IMR-90 (cell line): Measurements from ENCODE around the gene COPS7A. TPM values are rescaled to one million over a fixed set of nuclear protein-coding genes. Genes with fewer than 3 reads are reported as not detected.
"Not testable (repeated sequence)": the region's sequence is repeated elsewhere in the genome, so short reads cannot be mapped to it uniquely, and the experiment has no call there.

Experiments used
- ATAC-seq: fragments of 200-7000 bp; cut with Tn5 transposase; 2 replicates; pipeline ENCODE4 v1.9.1; 2020; ENCODE audit warnings: low read depth, mild to moderate bottlenecking, moderate library complexity
- BruUV-seq: library from RNA; stranded (reverse); fragments of 400-500 nt; replicated peaks from 2 replicates; lab custom pipeline; 2021; lab: Mats Ljungman, UMichigan
- CTCF ChIA-PET: fragments of 300-600 bp; formaldehyde crosslinking; extraction: SDS; loops from one replicate; lab custom pipeline; 2021; ENCODE audit warnings: antibody characterized with exemption; lab: Yijun Ruan, JAX
- POLR2A ChIA-PET: fragments of 300-600 bp; sonication (Branson Sonifier 250); formaldehyde crosslinking; loops from one replicate; lab custom pipeline; 2022; ENCODE audit warnings: antibody characterized with exemption; ENCODE audit not compliant: unreplicated experiment; lab: Charles Lee
- DNase-seq: peaks from one replicate; pipeline ENCODE4 v3.0.0; 2013
- H2AFZ ChIP-seq: replicated peaks from 2 replicates; pipeline ENCODE3; 2013; ENCODE audit warnings: low read length, mild to moderate bottlenecking; ENCODE audit not compliant: poor library complexity
- H2AK5ac ChIP-seq: 2 replicates; pipeline ENCODE4 v1.6.1; 2013; ENCODE audit warnings: low read depth, low read length, inconsistent platforms
- H2AK9ac ChIP-seq: replicated peaks from 2 replicates; pipeline ENCODE3; 2013; ENCODE audit warnings: mild to moderate bottlenecking, low read depth, low read length, moderate library complexity; ENCODE audit not compliant: poor library complexity
- H2BK120ac ChIP-seq: 2 replicates; pipeline ENCODE4 v1.6.1; 2013; ENCODE audit warnings: low read depth, low read length, inconsistent platforms
- H2BK15ac ChIP-seq: 3 replicates; pipeline ENCODE4 v1.6.1; 2013; ENCODE audit warnings: low read depth, low read length, inconsistent platforms
- H2BK20ac ChIP-seq: 2 replicates; pipeline ENCODE4 v1.6.1; 2013; ENCODE audit warnings: low read depth, mild to moderate bottlenecking, inconsistent platforms, low read length, moderate library complexity
- H2BK5ac ChIP-seq: 2 replicates; pipeline ENCODE4 v1.6.1; 2013; ENCODE audit warnings: mild to moderate bottlenecking, low read depth, low read length, inconsistent platforms; ENCODE audit not compliant: poor library complexity, severe bottlenecking
- H3K14ac ChIP-seq: replicated peaks from 2 replicates; pipeline ENCODE4 v1.6.1; 2013; ENCODE audit warnings: low read depth, low read length, inconsistent platforms
- H3K18ac ChIP-seq: 2 replicates; pipeline ENCODE4 v1.6.1; 2013; ENCODE audit warnings: low read depth, low read length, control low read depth
- H3K23ac ChIP-seq: 2 replicates; pipeline ENCODE4 v1.6.1; 2013; ENCODE audit warnings: low read depth, low read length, inconsistent platforms
- H3K27ac ChIP-seq: 2 replicates; pipeline ENCODE4 v1.5.1; 2013; ENCODE audit warnings: mild to moderate bottlenecking, control low read depth, low read length; ENCODE audit not compliant: insufficient read depth
- H3K27me3 ChIP-seq: 2 replicates; pipeline ENCODE4 v1.6.1; 2013; ENCODE audit warnings: low read length; ENCODE audit not compliant: control insufficient read depth, insufficient read depth
- H3K36me3 ChIP-seq: 2 replicates; pipeline ENCODE4 v1.6.1; 2013; ENCODE audit warnings: low read length, mixed read lengths; ENCODE audit not compliant: control insufficient read depth, insufficient read depth
- H3K4ac ChIP-seq: 2 replicates; pipeline ENCODE4 v1.6.1; 2013; ENCODE audit warnings: low read depth, low read length, inconsistent platforms
- H3K4me1 ChIP-seq: 2 replicates; pipeline ENCODE4 v1.6.1; 2013; ENCODE audit warnings: low read length, mixed read lengths; ENCODE audit not compliant: control insufficient read depth, insufficient read depth
- H3K4me2 ChIP-seq: 2 replicates; pipeline ENCODE4 v1.6.1; 2013; ENCODE audit warnings: low read depth, mild to moderate bottlenecking, control low read depth, low read length, moderate library complexity
- H3K4me3 ChIP-seq: 2 replicates; pipeline ENCODE4 v1.5.1; 2013; ENCODE audit warnings: low read depth, mild to moderate bottlenecking, control low read depth, low read length, moderate library complexity; ENCODE audit not compliant: insufficient read depth
- H3K56ac ChIP-seq: 2 replicates; pipeline ENCODE4 v1.6.1; 2013; ENCODE audit warnings: low read length, inconsistent platforms; ENCODE audit not compliant: insufficient read depth; ENCODE audit errors: extremely low read depth
- H3K79me1 ChIP-seq, 2 experiments: 2 replicates each; pipeline ENCODE4 v1.6.1; 2013; ENCODE audit warnings: low read length in 2 of 2, inconsistent platforms in 1 of 2, low read depth in 1 of 2
- H3K9ac ChIP-seq: 2 replicates; pipeline ENCODE4 v1.6.1; 2013; ENCODE audit warnings: low read depth, low read length, control low read depth
- H3K9me1 ChIP-seq: 2 replicates; pipeline ENCODE4 v1.6.1; 2013; ENCODE audit warnings: low read length, inconsistent platforms; ENCODE audit not compliant: insufficient read depth
- H3K9me3 ChIP-seq: 2 replicates; pipeline ENCODE4 v1.6.1; 2013; ENCODE audit warnings: low read length; ENCODE audit not compliant: control insufficient read depth, insufficient read depth
- H4K20me1 ChIP-seq: 2 replicates; pipeline ENCODE4 v1.6.1; 2013; ENCODE audit warnings: low read length, inconsistent platforms; ENCODE audit not compliant: insufficient read depth
- H4K5ac ChIP-seq: 2 replicates; pipeline ENCODE4 v1.6.1; 2013; ENCODE audit warnings: mild to moderate bottlenecking, low read depth, low read length, control low read depth
- H4K8ac ChIP-seq, 2 experiments: 2 replicates each; pipeline ENCODE4 v1.6.1; 2013; ENCODE audit warnings: low read depth in 2 of 2, low read length in 2 of 2, control low read depth in 1 of 2, inconsistent platforms in 1 of 2
- H4K91ac ChIP-seq: 2 replicates; pipeline ENCODE4 v1.6.1; 2013; ENCODE audit warnings: low read depth, low read length, inconsistent platforms; ENCODE audit not compliant: insufficient read depth
- CEBPB ChIP-seq: IDR thresholded peaks from 2 replicates; pipeline ENCODE4 v1.6.1; 2012; ENCODE audit warnings: low read depth, low read length, improper control_type of control experiment
- FOS ChIP-seq: fragments of 150-350 bp; IDR thresholded peaks from 2 replicates; pipeline ENCODE4 v1.6.1; 2016; ENCODE audit warnings: low read depth, low read length
- NFE2L2 ChIP-seq: fragments of 150-350 bp; IDR thresholded peaks from 2 replicates; pipeline ENCODE4 v1.6.1; 2016; ENCODE audit warnings: low read depth, mild to moderate bottlenecking, low read length
- POLR2A ChIP-seq: IDR thresholded peaks from 2 replicates; pipeline ENCODE4 v1.6.1; 2012; ENCODE audit warnings: mild to moderate bottlenecking, low read depth, low read length
- RFX5 ChIP-seq: IDR thresholded peaks from 2 replicates; pipeline ENCODE4 v1.8.0; 2012; ENCODE audit warnings: low read depth, mild to moderate bottlenecking, low read length, moderate library complexity
- WGBS, 2 experiments: methylation state at CpG; one replicate each; pipeline versions ENCODE4 v1.1.5 to v1.1.7; 2013; ENCODE audit warnings: missing lambda C conversion rate in 2 of 2; ENCODE audit not compliant: insufficient read length in 1 of 2; ENCODE audit errors: extremely low coverage in 2 of 2; 5-methylcytosine and 5-hydroxymethylcytosine counted together
- dilution Hi-C: fragments of 300-500 bp; cut with HindIII; formaldehyde crosslinking; loops from one replicate; pipeline ENCODE4 v1.14.3; 2018; ENCODE audit warnings: low sequenced_read_pairs; ENCODE audit not compliant: unreplicated experiment
- in situ Hi-C: fragments of 300-500 bp; cut with MboI; formaldehyde crosslinking; loops from 3 replicates; pipeline ENCODE4 v1.14.3; 2019; ENCODE audit warnings: low sequenced_read_pairs, inconsistent platforms, mixed read lengths
- intact Hi-C: fragments of 100-400 bp; cut with micrococcal nuclease; formaldehyde crosslinking; loops from 2 replicates; pipeline ENCODE4 v1.10.0; 2022
- polyA plus RNA-seq, 3 experiments: library from polyadenylated mRNA; depleted of rRNA; stranded (reverse); fragments of >200 nt; gene quantifications; 2 replicates each; pipeline ENCODE4 v1.2.3, GENCODE V29; 2012; ENCODE audit warnings: low replicate concordance in 1 of 3
- total RNA-seq: library from RNA; depleted of rRNA; stranded (reverse); fragments of >200 nt; gene quantifications from 2 replicates; pipeline ENCODE4 v1.2.3, GENCODE V29; 2012
- TF ChIP-seq, protein P1 (sequence below): conservative IDR thresholded peaks from 2 replicates; pipeline ENCODE4 v1.5.1; 2012; ENCODE audit warnings: mild to moderate bottlenecking, low read depth, low read length, improper control_type of control experiment
- TF ChIP-seq, protein P2 (sequence below): fragments of 150-350 bp; IDR thresholded peaks from 2 replicates; pipeline ENCODE4 v1.6.1; 2016; ENCODE audit warnings: low read depth, mild to moderate bottlenecking, low read length, moderate library complexity, borderline replicate concordance

COPS7A gene
- total and polyA plus RNA-seq, 2 of the 4 experiments (the other 2 are of a cell fraction): 58.8 to 135 TPM

DNA sequence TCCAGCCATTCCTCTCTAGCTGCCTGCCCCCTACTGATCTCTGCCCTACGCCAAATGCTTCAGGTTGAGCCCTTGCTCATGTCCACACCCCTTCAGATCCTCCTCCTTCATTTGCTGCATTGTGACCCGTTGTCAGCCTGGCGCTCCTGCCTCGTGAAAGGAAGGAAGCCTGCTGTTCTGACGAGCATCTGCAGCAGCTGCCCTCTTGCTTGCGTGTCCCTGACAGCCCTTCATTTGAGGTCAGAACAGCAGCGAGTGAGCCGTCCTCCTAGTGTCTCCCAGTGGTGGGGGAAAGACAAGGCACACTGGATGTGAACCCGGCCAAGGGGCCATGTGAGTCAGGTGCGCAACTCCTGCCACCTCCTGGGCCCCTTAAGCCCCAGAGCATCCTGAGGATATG lies 20.2 kb upstream of the COPS7A start:
- ChIA-PET POLR2A (interaction anchor here (0.5 kb wide), 1 partner anchor 170 kb away, joined by 7 read pairs; the partner anchor contains the start of gene GAPDH), CTCF (no interaction called here)
- no peak overlapping the region for H3K9ac ChIP-seq
- peaks cover 10 to 11% of the 10 kb centered on the region in 2 experiments; a peak in 3 of 4 replicates for H3K79me1 ChIP-seq
- in situ Hi-C loops: no loop called here
- no peak overlapping the region for H3K27ac ChIP-seq
- peak; percentile 41 for DNase-seq
- H3K27me3 ChIP-seq: peaks cover 3% of the 10 kb centered on the region; the same call in 1 of the 2 replicates
- H3K4me2 ChIP-seq: no peak overlapping the region
- no peak overlapping the region for H2AK5ac ChIP-seq
- H2AK9ac ChIP-seq: peak overlapping the region; percentile 1
- H3K4ac ChIP-seq: no peak overlapping the region
- no peak overlapping the region for H3K56ac ChIP-seq
- no peak overlapping the region for H4K8ac ChIP-seq
- no peaks in the 10 kb centered on the region for H4K20me1 ChIP-seq
- H3K9me3 ChIP-seq: no peaks in the 10 kb centered on the region
- dilution Hi-C loops: no loop called here
- no peaks in the 10 kb centered on the region for H3K36me3 ChIP-seq
- WGBS, 2 experiments: no CpG with 5 or more reads among the region's 10 CpGs
- no peak overlapping the region for H3K4me3 ChIP-seq
- H3K9me1 ChIP-seq: no peaks in the 10 kb centered on the region
- H3K18ac ChIP-seq: no peak overlapping the region
- no peak overlapping the region for H3K14ac ChIP-seq
- BruUV-seq: no TSS peak
- no peak overlapping the region for H2BK5ac ChIP-seq
- intact Hi-C loops: no loop called here
- TF ChIP-seq RFX5 (no peak), POLR2A (no peak), FOS (no peak), NFE2L2 (no peak), CEBPB (no peak)
- TF ChIP-seq, protein P1, sequence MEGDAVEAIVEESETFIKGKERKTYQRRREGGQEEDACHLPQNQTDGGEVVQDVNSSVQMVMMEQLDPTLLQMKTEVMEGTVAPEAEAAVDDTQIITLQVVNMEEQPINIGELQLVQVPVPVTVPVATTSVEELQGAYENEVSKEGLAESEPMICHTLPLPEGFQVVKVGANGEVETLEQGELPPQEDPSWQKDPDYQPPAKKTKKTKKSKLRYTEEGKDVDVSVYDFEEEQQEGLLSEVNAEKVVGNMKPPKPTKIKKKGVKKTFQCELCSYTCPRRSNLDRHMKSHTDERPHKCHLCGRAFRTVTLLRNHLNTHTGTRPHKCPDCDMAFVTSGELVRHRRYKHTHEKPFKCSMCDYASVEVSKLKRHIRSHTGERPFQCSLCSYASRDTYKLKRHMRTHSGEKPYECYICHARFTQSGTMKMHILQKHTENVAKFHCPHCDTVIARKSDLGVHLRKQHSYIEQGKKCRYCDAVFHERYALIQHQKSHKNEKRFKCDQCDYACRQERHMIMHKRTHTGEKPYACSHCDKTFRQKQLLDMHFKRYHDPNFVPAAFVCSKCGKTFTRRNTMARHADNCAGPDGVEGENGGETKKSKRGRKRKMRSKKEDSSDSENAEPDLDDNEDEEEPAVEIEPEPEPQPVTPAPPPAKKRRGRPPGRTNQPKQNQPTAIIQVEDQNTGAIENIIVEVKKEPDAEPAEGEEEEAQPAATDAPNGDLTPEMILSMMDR: no peak
- TF ChIP-seq, protein P2, sequence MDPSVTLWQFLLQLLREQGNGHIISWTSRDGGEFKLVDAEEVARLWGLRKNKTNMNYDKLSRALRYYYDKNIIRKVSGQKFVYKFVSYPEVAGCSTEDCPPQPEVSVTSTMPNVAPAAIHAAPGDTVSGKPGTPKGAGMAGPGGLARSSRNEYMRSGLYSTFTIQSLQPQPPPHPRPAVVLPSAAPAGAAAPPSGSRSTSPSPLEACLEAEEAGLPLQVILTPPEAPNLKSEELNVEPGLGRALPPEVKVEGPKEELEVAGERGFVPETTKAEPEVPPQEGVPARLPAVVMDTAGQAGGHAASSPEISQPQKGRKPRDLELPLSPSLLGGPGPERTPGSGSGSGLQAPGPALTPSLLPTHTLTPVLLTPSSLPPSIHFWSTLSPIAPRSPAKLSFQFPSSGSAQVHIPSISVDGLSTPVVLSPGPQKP: no peak
- H2BK20ac ChIP-seq: no peak overlapping the region
- ATAC-seq: no peak
- H4K91ac ChIP-seq: no peak overlapping the region
- H3K4me1 ChIP-seq: peaks cover 4% of the 10 kb centered on the region
- H3K23ac ChIP-seq: no peak overlapping the region
- no peak overlapping the region for H2BK15ac ChIP-seq
- no peak overlapping the region for H4K5ac ChIP-seq
- H2BK120ac ChIP-seq: no peak overlapping the region
- peak overlapping the region; percentile 34 for H2AFZ ChIP-seq

DNA sequence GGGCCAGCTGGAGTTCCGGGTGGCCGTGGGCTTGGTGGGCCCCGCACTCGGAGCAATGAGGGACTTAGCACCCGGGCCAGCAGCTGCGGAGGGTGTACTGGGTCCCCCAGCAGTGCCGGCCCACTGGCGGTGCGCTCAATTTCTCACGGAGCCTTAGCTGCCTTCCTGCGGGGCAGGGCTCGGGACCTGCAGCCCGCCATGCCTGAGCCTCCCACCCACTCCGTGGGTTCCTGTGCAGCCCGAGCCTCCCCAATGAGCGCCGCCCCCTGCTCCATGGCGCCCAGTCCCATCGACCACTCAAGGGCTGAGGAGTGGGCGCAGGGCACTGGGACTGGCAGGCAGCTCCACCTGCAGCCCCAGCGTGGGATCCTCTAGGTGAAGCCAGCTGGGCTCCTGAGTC lies 15.5 kb upstream of the COPS7A start:
- H3K79me1 ChIP-seq, H4K91ac ChIP-seq, H2AK9ac ChIP-seq, CTCF ChIA-PET, BruUV-seq, H3K4me3 ChIP-seq, DNase-seq, H3K9me3 ChIP-seq, H2AFZ ChIP-seq, H2BK15ac ChIP-seq, H3K4me1 ChIP-seq, intact Hi-C loops, dilution Hi-C loops, H2BK120ac ChIP-seq, H4K5ac ChIP-seq, H3K4ac ChIP-seq, H4K8ac ChIP-seq, H3K23ac ChIP-seq, ATAC-seq, POLR2A ChIA-PET, H2BK20ac ChIP-seq, H2AK5ac ChIP-seq, H3K14ac ChIP-seq, in situ Hi-C loops, H3K9me1 ChIP-seq, H3K27me3 ChIP-seq, H3K9ac ChIP-seq, H3K27ac ChIP-seq, H3K4me2 ChIP-seq, H3K36me3 ChIP-seq, H3K56ac ChIP-seq, H4K20me1 ChIP-seq, H2BK5ac ChIP-seq, H3K18ac ChIP-seq: not testable (repeated sequence)
- 96% methylated on average over 12 of the region's 21 CpGs; no CpG with 5 or more reads in 1 of the 2 experiments for WGBS, 2 experiments
